Endothelial cell of umbilical vein (primary cell): ENCODE data around the gene OSBPL10.

Experiments used
- EZH2 ChIP-seq: IDR thresholded peaks from 2 replicates; pipeline ENCODE4 v1.6.1; 2012; ENCODE audit warnings: borderline replicate concordance, low read depth, mild to moderate bottlenecking, moderate library complexity, low read length, inconsistent platforms; ENCODE audit not compliant: severe bottlenecking
- MYC ChIP-seq: IDR thresholded peaks from one replicate; pipeline ENCODE4 v1.6.1; 2011; ENCODE audit warnings: mild to moderate bottlenecking, low read depth, low read length
- POLR2A ChIP-seq: IDR thresholded peaks from 2 replicates; pipeline ENCODE4 v1.6.1; 2012; ENCODE audit warnings: low read depth, mild to moderate bottlenecking, control low read depth, low read length
- POLR2AphosphoS5 ChIP-seq: IDR thresholded peaks from 2 replicates; pipeline ENCODE4 v1.6.1; 2012; ENCODE audit warnings: low read depth, mild to moderate bottlenecking, control low read depth, low read length, moderate library complexity; ENCODE audit not compliant: insufficient read depth
- TF ChIP-seq, protein P1 (sequence below), 2 donors: IDR thresholded peaks; 1 replicate in 1 of 2; 2 replicates in 1 of 2; pipeline ENCODE4 v1.5.1; 2011; ENCODE audit warnings: low read length in 2 of 2, mild to moderate bottlenecking in 2 of 2, moderate library complexity in 2 of 2, control low read depth in 1 of 2, inconsistent platforms in 1 of 2, low read depth in 1 of 2; ENCODE audit not compliant: insufficient read depth in 1 of 2; ENCODE audit errors: extremely low read depth in 1 of 2
- TF ChIP-seq, protein P2 (sequence below): IDR thresholded peaks from 2 replicates; pipeline ENCODE4 v1.6.1; 2011; ENCODE audit not compliant: insufficient read depth, insufficient read length

DNA sequence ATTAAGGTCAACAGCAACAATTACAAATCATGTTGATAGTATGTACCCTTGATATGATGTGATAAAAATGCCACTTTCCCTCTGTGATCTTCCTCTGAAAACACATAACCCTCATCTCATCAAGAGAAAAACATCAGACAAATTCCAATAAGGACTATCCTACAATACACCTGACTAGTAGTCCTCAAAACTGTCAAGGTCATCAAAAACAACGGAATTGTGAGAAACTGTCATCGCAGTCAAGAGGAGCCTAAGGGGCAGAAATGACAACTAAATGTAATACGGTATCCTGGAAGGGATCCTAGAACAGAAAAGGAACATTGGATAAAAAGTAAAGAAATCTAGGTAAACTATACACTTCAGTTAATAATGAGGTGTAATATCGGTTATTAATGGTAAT is 59.2 kb downstream of the OSBPL10 start:
- TF ChIP-seq, protein P1, sequence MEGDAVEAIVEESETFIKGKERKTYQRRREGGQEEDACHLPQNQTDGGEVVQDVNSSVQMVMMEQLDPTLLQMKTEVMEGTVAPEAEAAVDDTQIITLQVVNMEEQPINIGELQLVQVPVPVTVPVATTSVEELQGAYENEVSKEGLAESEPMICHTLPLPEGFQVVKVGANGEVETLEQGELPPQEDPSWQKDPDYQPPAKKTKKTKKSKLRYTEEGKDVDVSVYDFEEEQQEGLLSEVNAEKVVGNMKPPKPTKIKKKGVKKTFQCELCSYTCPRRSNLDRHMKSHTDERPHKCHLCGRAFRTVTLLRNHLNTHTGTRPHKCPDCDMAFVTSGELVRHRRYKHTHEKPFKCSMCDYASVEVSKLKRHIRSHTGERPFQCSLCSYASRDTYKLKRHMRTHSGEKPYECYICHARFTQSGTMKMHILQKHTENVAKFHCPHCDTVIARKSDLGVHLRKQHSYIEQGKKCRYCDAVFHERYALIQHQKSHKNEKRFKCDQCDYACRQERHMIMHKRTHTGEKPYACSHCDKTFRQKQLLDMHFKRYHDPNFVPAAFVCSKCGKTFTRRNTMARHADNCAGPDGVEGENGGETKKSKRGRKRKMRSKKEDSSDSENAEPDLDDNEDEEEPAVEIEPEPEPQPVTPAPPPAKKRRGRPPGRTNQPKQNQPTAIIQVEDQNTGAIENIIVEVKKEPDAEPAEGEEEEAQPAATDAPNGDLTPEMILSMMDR (IDR thresholded peaks at IDR 0.05; ENCODE audit: extremely low read depth in 1 of 2, insufficient read depth in 1 of 2, low read depth in 1 of 2, low read length in 2 of 2): no peak
- TF ChIP-seq, protein P2, sequence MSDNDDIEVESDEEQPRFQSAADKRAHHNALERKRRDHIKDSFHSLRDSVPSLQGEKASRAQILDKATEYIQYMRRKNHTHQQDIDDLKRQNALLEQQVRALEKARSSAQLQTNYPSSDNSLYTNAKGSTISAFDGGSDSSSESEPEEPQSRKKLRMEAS: no peak
- TF ChIP-seq EZH2 (no peak), POLR2A (no peak), MYC (no peak), POLR2AphosphoS5 (no peak)
